Stomach (tissue), 4 donors: Measurements from ENCODE around the gene POLR3GL.

Source experiments
- POLR2A ChIP-seq, 4 donors: fragments of 450-650 bp; IDR thresholded peaks; one replicate each; pipeline ENCODE4 v1.6.1; 2016; ENCODE audit warnings: antibody characterized with exemption in 4 of 4, control low read depth in 2 of 4, mild to moderate bottlenecking in 1 of 4, moderate library complexity in 1 of 4
- TF ChIP-seq, protein P1 (sequence below), 7 experiments: fragments of 450-650 bp in 4 of 7; fragments of 200-600 bp in 3 of 7; sonication (generic) in 3 of 7; IDR thresholded peaks; one replicate each; pipeline ENCODE4 v1.5.1; 2016 to 2019; ENCODE audit warnings: antibody characterized with exemption in 7 of 7, control low read depth in 2 of 7, mild to moderate bottlenecking in 1 of 7

DNA sequence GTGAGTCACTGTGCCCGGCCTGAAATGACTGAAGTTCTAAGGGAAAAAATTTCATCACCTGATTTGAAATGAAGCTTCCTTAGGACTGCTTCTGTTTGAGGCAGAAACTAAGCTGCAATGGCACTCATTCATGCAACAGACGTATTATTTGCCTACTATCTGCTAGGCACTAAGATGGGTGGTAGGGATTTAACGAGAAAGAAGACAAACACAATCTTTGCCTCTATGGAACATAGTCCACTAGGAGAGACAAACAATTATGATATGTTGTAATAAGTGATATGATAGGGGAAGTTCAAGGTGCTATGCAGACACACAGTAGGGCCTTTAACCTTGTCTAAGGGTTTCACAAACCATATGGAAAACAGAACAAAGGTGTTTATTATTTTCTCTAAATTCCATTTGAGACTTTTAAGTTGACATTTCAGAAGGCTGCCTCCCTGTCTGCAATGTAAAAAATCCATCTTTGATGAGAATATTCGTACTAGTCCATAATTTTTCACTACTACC, 18.0 kb upstream of the POLR3GL start:
- TF ChIP-seq, protein P1, sequence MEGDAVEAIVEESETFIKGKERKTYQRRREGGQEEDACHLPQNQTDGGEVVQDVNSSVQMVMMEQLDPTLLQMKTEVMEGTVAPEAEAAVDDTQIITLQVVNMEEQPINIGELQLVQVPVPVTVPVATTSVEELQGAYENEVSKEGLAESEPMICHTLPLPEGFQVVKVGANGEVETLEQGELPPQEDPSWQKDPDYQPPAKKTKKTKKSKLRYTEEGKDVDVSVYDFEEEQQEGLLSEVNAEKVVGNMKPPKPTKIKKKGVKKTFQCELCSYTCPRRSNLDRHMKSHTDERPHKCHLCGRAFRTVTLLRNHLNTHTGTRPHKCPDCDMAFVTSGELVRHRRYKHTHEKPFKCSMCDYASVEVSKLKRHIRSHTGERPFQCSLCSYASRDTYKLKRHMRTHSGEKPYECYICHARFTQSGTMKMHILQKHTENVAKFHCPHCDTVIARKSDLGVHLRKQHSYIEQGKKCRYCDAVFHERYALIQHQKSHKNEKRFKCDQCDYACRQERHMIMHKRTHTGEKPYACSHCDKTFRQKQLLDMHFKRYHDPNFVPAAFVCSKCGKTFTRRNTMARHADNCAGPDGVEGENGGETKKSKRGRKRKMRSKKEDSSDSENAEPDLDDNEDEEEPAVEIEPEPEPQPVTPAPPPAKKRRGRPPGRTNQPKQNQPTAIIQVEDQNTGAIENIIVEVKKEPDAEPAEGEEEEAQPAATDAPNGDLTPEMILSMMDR (IDR thresholded peaks at IDR 0.05): no peak
- no peak for TF ChIP-seq POLR2A (IDR thresholded peaks at IDR 0.05)
